Measurements from ENCODE around the gene RUNX1.

Gene RUNX1

GRCh38 chr21:34989337-34990151 is 59.6 kb downstream of the RUNX1 start:
- no peak for DNase-seq

GRCh38 chr21:34988625-34989024 is 60.5 kb downstream of the RUNX1 start:
- DNase-seq = no peak

GRCh38 chr21:34988139-34988538 is 61.0 kb downstream of the RUNX1 start:
- no peak for DNase-seq

- DNase-seq = no peak
Measured at GRCh38 chr21:34987501-34988072, 61.5 kb downstream of the RUNX1 start.

GRCh38 chr21:34986561-34987500 is 62.3 kb downstream of the RUNX1 start:
- DNase-seq = no peak

- DNase-seq = no peak
Measured at GRCh38 chr21:34984356-34985058, 64.6 kb downstream of the RUNX1 start.

GRCh38 chr21:34983680-34984086 is 65.4 kb downstream of the RUNX1 start:
- DNase-seq = no peak

- DNase-seq = no peak
Measured at GRCh38 chr21:34981791-34982190, 67.3 kb downstream of the RUNX1 start.

GRCh38 chr21:34980423-34981115 is 68.5 kb downstream of the RUNX1 start:
- no peak for DNase-seq

GRCh38 chr21:34979383-34979782 is 69.7 kb downstream of the RUNX1 start:
- no peak for DNase-seq

- no peak for DNase-seq
Measured at GRCh38 chr21:34977333-34977732, 71.8 kb downstream of the RUNX1 start.

GRCh38 chr21:34974162-34974981 is 74.7 kb downstream of the RUNX1 start:
- DNase-seq = no peak

- no peak for DNase-seq
Measured at GRCh38 chr21:34973685-34974084, 75.4 kb downstream of the RUNX1 start.

GRCh38 chr21:34971656-34972055 is 77.4 kb downstream of the RUNX1 start:
- no peak for DNase-seq

GRCh38 chr21:34970566-34970965 is 78.5 kb downstream of the RUNX1 start:
- DNase-seq = no peak

- no peak for DNase-seq
Measured at GRCh38 chr21:34970167-34970500, 79.0 kb downstream of the RUNX1 start.

GRCh38 chr21:34969423-34970166 is 79.5 kb downstream of the RUNX1 start:
- DNase-seq = no peak

- DNase-seq = no peak
Measured at GRCh38 chr21:34968414-34969333, 80.4 kb downstream of the RUNX1 start.

GRCh38 chr21:34967509-34968289 is 81.4 kb downstream of the RUNX1 start:
- DNase-seq = no peak
